ENCODE data around the gene MYBPHL. TPM values are rescaled to one million over a fixed set of nuclear protein-coding genes. Genes with fewer than 3 reads are reported as not detected.

Gene MYBPHL
- total and polyA plus RNA-seq, 2 experiments from 2014 or later = not detected

Other genes starting within 250 kb of the MYBPHL start
- 55.8 and 72.4 TPM in 2 replicates for gene TAF13, start 231.0 kb downstream of the MYBPHL start, total RNA-seq (2014; rRNA removed; shearing (Covaris generic))
- 43.7 and 49.4 TPM in 2 replicates for gene TAF13, start 231.0 kb downstream of the MYBPHL start, polyA plus RNA-seq (2016; fragmentation: Nextera tagmentation; extraction: Ambion mirVana)
- gene TMEM167B, start 216.2 kb downstream of the MYBPHL start, total RNA-seq (2014; rRNA removed; shearing (Covaris generic)) = 10.7 and 16.0 TPM in 2 replicates
- 8.2 and 9.8 TPM in 2 replicates for gene TMEM167B, start 216.2 kb downstream of the MYBPHL start, polyA plus RNA-seq (2016; fragmentation: Nextera tagmentation; extraction: Ambion mirVana)
- 2.1 and 2.4 TPM in 2 replicates for gene ELAPOR1, start 192.9 kb downstream of the MYBPHL start, total RNA-seq (2014; rRNA removed; shearing (Covaris generic))
- 0.92 and 1.2 TPM in 2 replicates for gene ELAPOR1, start 192.9 kb downstream of the MYBPHL start, polyA plus RNA-seq (2016; fragmentation: Nextera tagmentation; extraction: Ambion mirVana)
- gene SARS1, start 93.1 kb downstream of the MYBPHL start, total RNA-seq (2014; rRNA removed; shearing (Covaris generic)) = 166 and 168 TPM in 2 replicates
- gene SARS1, start 93.1 kb downstream of the MYBPHL start, polyA plus RNA-seq (2016; fragmentation: Nextera tagmentation; extraction: Ambion mirVana) = 125 and 141 TPM in 2 replicates
- gene CELSR2, start 57.5 kb downstream of the MYBPHL start, total RNA-seq (2014; rRNA removed; shearing (Covaris generic)) = 30.4 and 35.1 TPM in 2 replicates
- gene CELSR2, start 57.5 kb downstream of the MYBPHL start, polyA plus RNA-seq (2016; fragmentation: Nextera tagmentation; extraction: Ambion mirVana) = 11.1 and 11.2 TPM in 2 replicates
- gene PSRC1, start 23.9 kb downstream of the MYBPHL start, total RNA-seq (2014; rRNA removed; shearing (Covaris generic)) = 50.6 and 61.1 TPM in 2 replicates
- 51.4 and 55.0 TPM in 2 replicates for gene PSRC1, start 23.9 kb downstream of the MYBPHL start, polyA plus RNA-seq (2016; fragmentation: Nextera tagmentation; extraction: Ambion mirVana)
- gene SORT1, start 90.9 kb upstream of the MYBPHL start, total RNA-seq (2014; rRNA removed; shearing (Covaris generic)) = 51.7 and 55.4 TPM in 2 replicates
- 10.3 and 10.9 TPM in 2 replicates for gene SORT1, start 90.9 kb upstream of the MYBPHL start, polyA plus RNA-seq (2016; fragmentation: Nextera tagmentation; extraction: Ambion mirVana)
- 94.2 and 104 TPM in 2 replicates for gene PSMA5, start 119.4 kb upstream of the MYBPHL start, total RNA-seq (2014; rRNA removed; shearing (Covaris generic))
- 107 and 126 TPM in 2 replicates for gene PSMA5, start 119.4 kb upstream of the MYBPHL start, polyA plus RNA-seq (2016; fragmentation: Nextera tagmentation; extraction: Ambion mirVana)
- 0.49 and 1.6 TPM in 2 replicates for gene SYPL2, start 159.5 kb upstream of the MYBPHL start, total RNA-seq (2014; rRNA removed; shearing (Covaris generic))
- 0.40 and 0.56 TPM in 2 replicates for gene SYPL2, start 159.5 kb upstream of the MYBPHL start, polyA plus RNA-seq (2016; fragmentation: Nextera tagmentation; extraction: Ambion mirVana)
- gene ATXN7L2, start 176.9 kb upstream of the MYBPHL start, total RNA-seq (2014; rRNA removed; shearing (Covaris generic)) = 9.4 and 9.9 TPM in 2 replicates
- 8.0 and 9.4 TPM in 2 replicates for gene ATXN7L2, start 176.9 kb upstream of the MYBPHL start, polyA plus RNA-seq (2016; fragmentation: Nextera tagmentation; extraction: Ambion mirVana)
- gene CYB561D1, start 187.1 kb upstream of the MYBPHL start, total RNA-seq (2014; rRNA removed; shearing (Covaris generic)) = 2.7 and 4.4 TPM in 2 replicates
- gene CYB561D1, start 187.1 kb upstream of the MYBPHL start, polyA plus RNA-seq (2016; fragmentation: Nextera tagmentation; extraction: Ambion mirVana) = 0.89 and 0.95 TPM in 2 replicates
- gene AMIGO1, start 202.7 kb upstream of the MYBPHL start, total RNA-seq (2014; rRNA removed; shearing (Covaris generic)) = 2.3 and 3.8 TPM in 2 replicates
- 0.53 and 0.61 TPM in 2 replicates for gene AMIGO1, start 202.7 kb upstream of the MYBPHL start, polyA plus RNA-seq (2016; fragmentation: Nextera tagmentation; extraction: Ambion mirVana)
- 0.58 TPM in 1 of 2 replicates, not detected in the other for gene GPR61, start 232.9 kb upstream of the MYBPHL start, total RNA-seq (2014; rRNA removed; shearing (Covaris generic))
- 0.13 and 0.28 TPM in 2 replicates for gene GPR61, start 232.9 kb upstream of the MYBPHL start, polyA plus RNA-seq (2016; fragmentation: Nextera tagmentation; extraction: Ambion mirVana)
- gene GNAI3, start 241.6 kb upstream of the MYBPHL start, total RNA-seq (2014; rRNA removed; shearing (Covaris generic)) = 9.6 and 10.2 TPM in 2 replicates
- 4.0 and 4.5 TPM in 2 replicates for gene GNAI3, start 241.6 kb upstream of the MYBPHL start, polyA plus RNA-seq (2016; fragmentation: Nextera tagmentation; extraction: Ambion mirVana)

All from GM23338 (cell line).